ENCODE results near the gene MYCN.
"Not testable (repeated sequence)": the region's sequence is repeated elsewhere in the genome, so short reads cannot be mapped to it uniquely, and the experiment has no call there.

The MYCN gene

GRCh38 chr2:15939854-15940660 is at the start of gene MYCN:
Gene MYCN (plus strand): TSS chr2:15940550. CDS start chr2:15942065, 1,515 bp downstream.
- DNase-seq (ENCODE audit: low read depth), result no peak

- no peak for DNase-seq (ENCODE audit: low read depth)
These were observed 49.1 kb upstream of the MYCN start for GRCh38 chr2:15890936-15891905.

GRCh38 chr2:15892151-15892880 is 48.0 kb upstream of the MYCN start:
- no peak for DNase-seq (ENCODE audit: low read depth)

- no peak for DNase-seq (ENCODE audit: low read depth)
These were observed 47.3 kb upstream of the MYCN start for GRCh38 chr2:15893085-15893484.

GRCh38 chr2:15893689-15894480 is 46.5 kb upstream of the MYCN start:
- no peak for DNase-seq (ENCODE audit: low read depth)

GRCh38 chr2:15894481-15895144 is 45.7 kb upstream of the MYCN start:
- DNase-seq (ENCODE audit: low read depth), result no peak

- no peak for DNase-seq (ENCODE audit: low read depth)
These were observed 44.5 kb upstream of the MYCN start for GRCh38 chr2:15895615-15896469.

GRCh38 chr2:15896859-15897258 is 43.5 kb upstream of the MYCN start:
- no peak for DNase-seq (ENCODE audit: low read depth)

- no peak for DNase-seq (ENCODE audit: low read depth)
These were observed 42.8 kb upstream of the MYCN start for GRCh38 chr2:15897431-15898098.

GRCh38 chr2:15899327-15899612 is 41.1 kb upstream of the MYCN start:
- DNase-seq (ENCODE audit: low read depth), result no peak

- no peak for DNase-seq (ENCODE audit: low read depth)
These were observed 40.4 kb upstream of the MYCN start for GRCh38 chr2:15899751-15900493.

- DNase-seq (ENCODE audit: low read depth), result no peak
These were observed 39.1 kb upstream of the MYCN start for GRCh38 chr2:15901095-15901807.

GRCh38 chr2:15901808-15902130 is 38.6 kb upstream of the MYCN start:
- DNase-seq (ENCODE audit: low read depth), result no peak

- DNase-seq (ENCODE audit: low read depth), result not testable (repeated sequence)
These were observed 36.4 kb upstream of the MYCN start for GRCh38 chr2:15903910-15904309.

GRCh38 chr2:15905267-15905645 is 35.1 kb upstream of the MYCN start:
- DNase-seq (ENCODE audit: low read depth), result no peak

GRCh38 chr2:15905986-15906491 is 34.3 kb upstream of the MYCN start:
- DNase-seq (ENCODE audit: low read depth), result no peak

- no peak for DNase-seq (ENCODE audit: low read depth)
These were observed 33.6 kb upstream of the MYCN start for GRCh38 chr2:15906778-15907177.

Measured in stimulated activated CD8-positive, alpha-beta memory T cell treated with anti-CD3 and anti-CD28 coated beads, Interleukin-15, amount 100 ng/mL, for 1 hour (primary cell).